GM18907 (cell line): ENCODE data around the gene FCER1A.
"Not testable (repeated sequence)": the region's sequence is repeated elsewhere in the genome, so short reads cannot be mapped to it uniquely, and the experiment has no call there.

ENCODE experiments used
- ATAC-seq: cut with Tn5 transposase; IDR thresholded peaks from one replicate; pipeline ENCODE4 v1.9.1; 2021; ENCODE audit warnings: mild to moderate bottlenecking, moderate library complexity; ENCODE audit not compliant: unreplicated experiment

FCER1A gene

GRCh38 chr1:159342761-159343425 is 40.8 kb downstream of the FCER1A start:
- no peak for ATAC-seq

- ATAC-seq = not testable (repeated sequence)
Observed at GRCh38 chr1:159349374-159349773, 47.2 kb downstream of the FCER1A start.

GRCh38 chr1:159352436-159352835 is 50.3 kb downstream of the FCER1A start:
- ATAC-seq = no peak
